T1000 (cell line): ENCODE data around the gene JAKMIP1.
"Not testable (repeated sequence)": the region's sequence is repeated elsewhere in the genome, so short reads cannot be mapped to it uniquely, and the experiment has no call there.

Source experiments
- DNase-seq: peaks from one replicate; lab custom pipeline; 2025; ENCODE audit warnings: mixed read lengths; lab: John Stamatoyannopoulos, UW

Gene JAKMIP1

DNA sequence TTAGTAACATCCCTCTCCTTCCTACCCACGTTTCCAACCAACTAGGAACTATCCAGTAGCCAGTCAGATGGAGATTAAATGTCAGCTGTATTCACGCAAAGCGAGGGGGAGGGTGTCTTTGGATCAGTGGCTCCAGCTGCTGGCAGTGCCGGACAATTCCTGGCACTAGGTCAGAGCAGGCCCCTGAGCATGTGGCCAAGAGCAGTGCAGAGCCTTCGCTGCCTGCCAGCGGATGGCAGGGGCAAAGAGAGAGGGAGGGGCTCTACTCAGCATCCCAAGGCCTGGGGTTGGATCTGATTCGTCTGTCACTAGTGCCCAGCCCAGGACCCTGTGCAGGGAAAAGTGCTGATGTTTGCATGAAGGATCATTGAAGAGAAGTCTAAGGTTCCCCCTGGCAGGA, 28.7 kb upstream of the JAKMIP1 start:
- no peak for DNase-seq

DNA sequence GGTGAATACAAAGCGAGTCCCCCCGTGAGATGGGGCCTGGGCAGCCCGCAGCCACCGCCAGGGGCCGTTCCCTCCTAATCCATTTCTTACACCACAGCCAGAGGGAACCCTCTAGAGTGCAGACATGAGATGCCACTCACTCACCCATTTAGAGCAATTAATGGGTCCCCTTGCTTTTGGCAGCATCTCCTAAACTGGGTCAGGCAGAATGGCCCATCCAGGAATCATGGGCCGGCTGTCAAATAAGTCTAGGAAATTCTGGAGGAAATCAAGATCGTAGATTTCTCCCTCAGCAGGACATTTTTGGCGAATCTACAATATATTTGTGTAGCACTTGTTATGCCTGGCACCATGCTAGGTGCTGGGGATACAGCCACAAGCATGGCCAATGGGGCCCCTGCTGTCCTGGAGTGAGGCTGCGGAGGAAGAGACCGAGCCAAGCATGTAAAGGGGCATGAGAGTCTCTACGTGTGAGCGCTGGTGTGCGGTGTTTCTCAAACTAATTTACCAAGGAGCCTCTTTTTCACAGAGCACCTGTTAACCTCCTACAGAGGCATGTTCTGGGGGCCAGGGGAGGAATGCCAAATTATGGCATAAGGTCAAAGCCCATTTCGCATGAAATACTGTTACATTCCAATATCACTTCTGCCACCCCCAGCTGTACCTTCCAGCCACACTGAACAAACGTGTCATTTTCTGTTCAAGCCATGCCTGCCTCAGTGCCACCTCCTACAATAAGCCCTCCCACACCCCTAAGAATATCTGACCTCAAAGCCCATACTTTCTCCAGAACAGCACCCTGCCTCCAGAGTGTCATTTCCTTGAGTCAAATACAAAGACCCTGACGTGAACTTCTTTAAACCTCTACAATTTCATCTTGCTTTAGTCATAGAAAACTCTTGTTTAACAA, 28.1 kb upstream of the JAKMIP1 start:
- DNase-seq, result no peak

DNA sequence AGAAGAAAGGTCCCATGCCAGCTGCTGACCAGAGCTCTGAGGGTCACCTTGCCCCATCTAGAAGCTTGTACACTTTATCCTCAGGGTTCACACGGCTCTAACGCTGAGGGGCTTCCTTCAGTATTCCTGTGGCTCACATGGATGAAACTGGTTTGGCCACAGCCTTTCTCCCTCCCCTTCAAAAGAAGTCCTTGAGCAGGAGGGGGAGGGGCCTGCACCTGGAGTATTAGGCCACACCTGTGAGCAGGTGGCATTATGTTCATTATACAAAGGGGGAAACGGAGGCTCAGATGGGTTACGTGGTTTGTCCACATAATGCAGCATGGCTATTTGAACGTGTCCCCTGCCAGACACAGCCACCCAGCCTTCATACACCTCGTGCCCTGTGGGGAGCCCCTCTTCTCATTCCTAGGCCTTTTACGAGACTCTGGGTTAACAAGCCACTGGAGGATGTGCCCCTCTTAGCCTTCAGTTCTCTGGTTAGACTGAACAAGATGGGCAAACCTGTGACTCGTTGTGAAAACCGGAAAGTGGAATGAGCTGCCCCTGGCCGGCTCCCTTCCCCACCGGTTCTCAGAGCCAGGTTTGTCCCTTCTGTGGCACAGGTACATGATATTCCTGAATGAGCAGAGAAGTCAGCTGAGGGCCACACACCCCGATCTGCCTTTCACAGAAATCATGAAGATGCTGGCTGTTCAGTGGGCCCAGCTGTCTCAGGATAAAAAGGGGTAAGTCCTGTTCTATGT, 27.2 kb upstream of the JAKMIP1 start:
- no peak for DNase-seq

DNA sequence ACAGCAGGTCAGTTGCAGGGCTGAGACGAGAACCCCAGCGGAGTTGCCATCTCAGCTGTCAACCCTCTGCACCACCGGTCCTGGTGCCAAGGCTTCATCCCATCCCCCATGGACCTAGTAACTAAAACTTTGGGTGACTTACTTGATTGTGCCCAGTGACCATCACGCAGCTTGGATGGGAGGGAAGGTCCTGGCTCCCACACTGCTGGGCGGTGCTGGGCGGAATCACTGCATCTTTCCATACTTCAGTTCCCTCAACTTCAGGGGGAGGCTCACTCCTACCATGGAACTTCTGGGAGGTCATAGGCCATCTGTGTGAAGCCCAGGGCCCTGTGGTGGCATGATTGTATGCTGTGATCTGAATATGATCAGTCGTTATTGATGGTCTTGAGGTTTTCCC, 26.2 kb upstream of the JAKMIP1 start:
- no peak for DNase-seq

DNA sequence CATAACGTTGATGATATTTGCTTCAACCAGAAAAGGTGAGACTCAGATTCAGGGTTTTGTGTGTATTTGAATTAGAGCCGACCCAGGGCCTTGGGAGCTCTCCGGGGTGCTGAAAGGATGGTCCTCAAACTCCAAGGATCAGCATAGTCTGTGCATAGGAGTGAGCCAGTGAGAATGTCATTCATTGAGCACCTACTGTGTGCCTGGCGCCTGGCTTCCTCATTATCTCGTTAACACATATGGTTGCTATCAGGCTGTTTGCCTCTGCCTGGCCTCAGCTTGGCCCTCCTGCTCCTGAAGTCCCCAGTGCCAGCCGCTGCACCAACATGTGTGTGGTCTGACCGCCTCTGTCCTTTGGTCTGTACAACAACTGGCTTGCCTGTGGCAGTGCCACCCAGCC, 25.1 kb upstream of the JAKMIP1 start:
- DNase-seq, result no peak

DNA sequence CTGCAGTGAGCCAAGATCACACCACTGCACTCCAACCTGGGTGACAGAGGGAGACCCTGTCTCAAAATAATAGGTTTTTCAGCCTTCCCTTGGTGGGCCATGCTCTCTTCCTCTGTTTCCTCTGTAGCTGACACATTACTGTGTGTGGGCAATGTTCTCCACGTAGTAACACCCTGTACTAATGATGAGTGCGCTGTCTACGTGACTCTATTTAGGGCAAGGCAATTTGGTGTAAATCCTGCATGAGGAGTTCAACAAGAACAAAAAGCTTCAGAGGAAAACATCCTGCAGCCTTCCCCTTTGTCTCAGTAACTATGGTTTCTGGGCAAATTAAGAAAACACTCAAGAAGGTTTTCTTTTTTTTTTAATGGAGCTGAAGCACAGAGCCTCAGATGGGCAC, 24.4 kb upstream of the JAKMIP1 start:
- DNase-seq, result no peak

DNA sequence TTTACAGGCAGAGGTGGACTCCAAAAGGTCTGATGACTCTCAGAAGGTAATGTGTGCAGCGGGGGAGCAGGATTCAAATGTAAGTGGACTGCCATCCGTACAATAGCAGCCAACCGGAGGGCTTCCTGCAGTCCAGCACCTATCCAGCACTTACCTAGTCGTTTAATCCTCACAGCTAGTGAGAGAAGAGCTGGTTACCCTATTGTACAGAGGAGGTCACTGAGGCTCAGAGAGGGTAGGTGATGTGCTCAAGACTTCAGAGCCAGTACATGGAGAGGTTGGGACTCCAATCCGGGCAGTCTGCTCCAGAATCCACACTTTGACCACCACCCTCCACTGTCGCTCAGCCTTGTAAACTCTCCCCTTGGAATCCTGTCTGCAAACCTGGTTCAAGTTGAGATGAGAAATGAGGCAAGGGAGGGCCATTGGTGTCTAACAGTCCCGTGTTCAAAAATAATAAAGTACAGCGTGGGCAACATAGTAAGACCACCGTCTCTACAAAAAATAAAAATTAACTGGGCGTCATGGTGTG, 22.5 kb upstream of the JAKMIP1 start:
- DNase-seq, result no peak

DNA sequence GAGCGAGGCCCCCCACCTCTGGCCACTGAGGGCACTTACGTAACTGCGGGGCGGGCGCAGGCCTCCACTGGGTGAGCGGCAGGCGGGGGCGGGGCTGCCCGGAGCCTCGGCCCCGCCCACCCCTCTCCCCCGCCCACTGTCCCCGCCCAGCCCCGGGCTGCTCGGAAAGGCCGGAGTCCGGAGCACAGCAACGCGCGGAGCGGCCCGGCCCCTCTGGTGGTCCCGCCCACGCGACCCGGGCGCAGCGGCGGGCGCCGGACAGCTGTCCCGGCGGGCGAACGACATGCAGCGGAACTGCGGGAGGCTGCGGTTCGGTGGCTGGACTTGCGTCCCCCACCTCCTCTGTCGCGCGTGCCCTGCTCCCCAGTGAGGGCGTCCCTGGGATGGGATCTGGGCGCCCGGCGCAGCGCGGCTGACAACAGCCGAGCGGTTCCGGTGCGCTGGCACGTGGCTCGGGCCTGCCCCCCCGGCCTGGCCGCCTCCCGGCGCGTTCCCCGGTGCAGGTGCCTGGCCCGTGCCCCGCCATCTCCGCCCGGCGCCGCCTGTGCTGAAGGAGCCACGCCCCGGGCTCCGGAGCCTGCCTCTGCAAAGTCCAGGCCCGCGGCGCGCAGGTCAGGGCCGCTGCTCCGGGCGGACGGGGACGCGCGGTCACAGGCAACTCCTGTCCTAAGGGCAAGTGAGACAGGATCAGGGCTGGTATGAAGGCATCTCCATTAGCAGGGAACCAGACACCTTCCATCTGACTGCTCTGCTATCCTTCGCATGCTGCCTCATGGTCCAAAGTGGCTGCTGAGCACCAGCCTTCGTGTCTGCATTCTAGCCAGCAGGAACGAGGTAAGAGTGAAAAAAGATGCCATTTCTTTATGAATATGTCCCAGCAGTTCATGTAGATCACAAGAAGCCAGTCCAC, 21.8 kb upstream of the JAKMIP1 start:
- no peak for DNase-seq

DNA sequence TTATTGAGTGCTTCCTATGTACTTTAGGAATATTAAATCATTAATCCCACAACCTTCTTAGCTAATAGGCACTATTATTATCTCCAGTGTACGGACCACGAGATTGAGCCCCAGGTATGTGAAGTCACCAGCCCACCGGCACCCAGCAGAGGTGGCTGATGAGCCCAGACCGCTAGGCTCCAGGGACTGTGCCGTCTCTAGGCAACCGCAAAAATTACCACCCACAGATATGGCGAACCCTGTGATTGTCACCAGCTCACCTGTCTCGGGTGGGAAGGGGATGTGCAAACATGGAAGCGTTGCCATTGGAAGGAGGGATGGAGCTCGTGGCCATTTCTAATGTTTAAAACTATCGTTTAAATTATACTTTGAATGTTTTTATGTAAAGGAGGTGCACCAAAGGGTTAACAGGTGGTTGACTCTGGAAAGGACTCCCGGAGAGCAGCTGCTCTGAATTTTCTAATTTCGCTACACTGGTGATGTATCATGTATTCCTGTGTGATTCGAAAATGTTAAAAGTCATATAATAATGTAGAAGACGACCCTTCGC, 21.0 kb upstream of the JAKMIP1 start:
- DNase-seq, result no peak

DNA sequence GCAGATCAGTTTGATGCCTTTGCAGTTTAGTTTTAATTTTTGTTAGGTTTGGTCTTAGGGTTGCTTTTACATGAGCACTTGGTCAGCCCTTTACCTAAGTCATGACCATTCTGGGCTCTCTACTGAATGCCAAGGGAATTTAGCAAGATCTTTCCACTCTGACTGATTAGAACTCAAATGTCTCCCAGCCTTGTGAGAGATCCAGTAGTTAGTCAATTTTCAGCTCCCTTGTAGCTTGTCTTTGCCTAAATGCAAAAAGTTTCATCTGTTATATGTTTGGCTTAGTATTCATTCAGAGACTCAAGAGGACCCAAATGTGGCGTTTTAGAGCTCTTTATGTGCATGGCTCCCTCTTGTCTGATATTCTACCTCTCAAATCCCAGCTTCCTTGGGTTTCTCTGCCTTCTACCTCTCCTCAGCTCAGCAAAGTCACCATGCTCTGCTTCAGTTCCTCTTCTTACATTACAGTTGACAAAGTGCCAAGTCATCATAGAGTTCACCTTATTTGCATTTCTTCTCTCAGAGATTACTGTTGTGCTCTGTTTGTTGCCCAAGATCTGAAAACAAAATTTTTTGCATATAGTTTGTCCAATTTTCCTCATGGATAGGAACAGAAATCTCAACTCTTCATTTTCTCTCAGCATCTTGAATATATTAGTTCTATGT, 17.5 kb upstream of the JAKMIP1 start:
- DNase-seq, result no peak

DNA sequence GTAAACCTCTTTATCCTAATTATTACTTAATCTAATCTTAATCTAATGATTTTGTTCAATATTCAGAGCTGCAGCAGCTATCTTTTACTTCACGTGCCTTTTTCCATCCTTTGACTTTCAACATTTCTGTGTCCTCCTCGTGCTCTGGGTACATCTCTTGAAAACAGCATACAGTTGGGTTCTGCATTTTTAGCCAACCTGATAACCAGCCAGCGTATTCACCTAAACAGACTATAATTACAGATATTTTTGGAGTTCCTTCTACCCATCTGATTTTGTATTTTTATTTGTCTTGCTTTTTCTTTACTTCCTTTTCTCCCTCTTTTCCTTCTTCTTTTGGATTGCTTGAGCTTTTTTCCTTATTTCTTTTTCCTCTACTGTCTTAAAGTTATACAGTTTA, 16.2 kb upstream of the JAKMIP1 start:
- no peak for DNase-seq

DNA sequence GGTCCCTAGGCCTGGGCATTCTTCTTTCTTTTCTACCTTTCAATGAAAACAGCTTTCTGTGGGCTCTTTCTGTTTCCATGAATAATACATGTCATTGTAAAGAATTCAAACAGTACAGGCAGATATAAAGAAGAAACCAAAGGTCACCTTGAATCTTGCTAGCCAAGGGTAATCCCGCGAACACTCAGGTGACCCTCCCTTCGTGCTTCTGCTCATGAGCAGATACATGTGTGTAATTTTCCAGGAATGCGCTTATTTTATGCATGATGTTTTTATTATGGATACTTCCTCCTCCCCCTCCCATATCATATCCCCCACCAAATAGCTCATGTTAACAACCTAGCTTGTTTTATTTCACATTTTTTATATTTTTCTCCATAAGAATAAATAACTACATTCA, 9.6 kb upstream of the JAKMIP1 start:
- no peak for DNase-seq

DNA sequence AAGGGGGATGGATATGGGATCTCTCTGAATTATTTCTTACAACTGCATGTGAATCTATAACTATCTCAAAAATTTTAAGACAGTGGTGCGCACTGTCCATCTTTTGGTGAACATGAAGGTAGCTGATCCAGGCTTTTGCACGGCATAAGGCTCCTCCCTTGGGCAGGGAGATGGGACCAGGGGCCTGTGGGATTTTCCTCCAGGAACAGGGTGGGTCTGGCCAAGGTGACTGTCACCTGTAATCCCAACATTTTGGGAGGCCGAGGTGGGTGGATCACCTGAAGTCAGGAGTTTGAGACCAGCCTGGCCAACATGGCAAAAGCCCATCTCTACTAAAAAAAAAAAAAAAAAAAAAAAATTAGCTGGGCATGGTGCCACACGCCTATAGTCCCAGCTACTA, 8.9 kb upstream of the JAKMIP1 start:
- not testable (repeated sequence) for DNase-seq

DNA sequence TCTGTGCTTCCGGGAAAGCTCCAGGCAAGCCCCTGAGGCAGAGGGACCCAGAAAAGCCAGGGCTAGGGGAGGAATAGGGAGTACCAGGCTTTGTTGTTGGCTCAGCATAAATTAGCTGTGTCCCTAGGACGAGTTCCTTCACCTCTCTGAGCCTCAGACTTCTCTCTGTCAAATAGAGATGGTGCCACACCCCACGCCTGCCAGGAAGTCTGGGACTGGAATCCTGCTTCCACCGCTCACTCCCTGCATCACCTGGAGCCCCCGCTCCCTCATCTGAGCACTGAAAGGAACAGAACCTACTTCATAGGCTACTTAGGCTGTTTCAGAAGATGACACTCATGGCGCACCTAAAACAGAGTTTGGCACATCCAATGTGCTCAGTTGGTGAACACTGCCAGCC, 8.1 kb upstream of the JAKMIP1 start:
- DNase-seq, result no peak

DNA sequence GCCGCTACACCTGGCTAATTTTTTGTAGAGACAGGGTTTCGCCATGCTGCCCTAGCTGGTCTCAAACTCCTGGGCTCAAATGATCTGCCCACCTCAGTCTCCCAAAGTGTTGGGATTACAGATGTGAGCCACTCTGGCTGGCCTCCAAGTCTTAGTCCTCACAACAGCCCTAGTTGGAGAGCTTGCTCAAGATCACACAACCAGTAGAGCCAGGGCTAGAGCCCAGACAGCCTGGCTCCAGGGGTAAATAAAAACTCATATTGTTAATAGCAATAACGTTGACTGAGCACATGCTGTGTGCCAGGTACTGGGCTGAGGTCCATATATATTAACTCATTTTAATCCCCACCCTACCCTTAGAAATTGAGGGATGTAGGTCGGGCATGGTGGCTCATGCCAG, 7.3 kb upstream of the JAKMIP1 start:
- DNase-seq, result no peak

DNA sequence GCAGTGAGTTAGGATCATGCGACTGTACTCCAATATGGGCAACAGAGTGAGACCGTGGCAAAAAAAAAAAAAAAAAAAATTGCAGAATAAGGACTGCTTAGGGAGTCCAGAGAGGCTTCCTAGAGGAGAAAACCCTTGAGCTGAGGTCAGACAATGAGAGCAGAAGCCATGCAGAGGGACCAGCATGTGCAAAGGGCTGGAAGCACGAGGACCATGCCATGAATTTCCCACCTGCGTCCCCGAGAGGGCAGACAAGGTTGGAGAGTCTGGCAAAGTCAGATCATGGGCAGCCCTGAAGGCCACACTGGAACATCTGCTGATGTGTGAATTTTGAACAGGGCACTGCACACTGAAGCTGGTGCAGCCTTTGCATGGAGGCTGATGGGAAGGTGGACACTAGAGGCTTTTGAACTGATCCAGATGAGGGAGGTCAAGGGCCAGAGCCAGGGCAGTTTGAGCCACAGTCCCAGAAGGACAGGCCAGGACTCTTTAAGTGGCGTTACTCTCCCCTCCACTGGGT, 6.5 kb upstream of the JAKMIP1 start:
- DNase-seq, result no peak

DNA sequence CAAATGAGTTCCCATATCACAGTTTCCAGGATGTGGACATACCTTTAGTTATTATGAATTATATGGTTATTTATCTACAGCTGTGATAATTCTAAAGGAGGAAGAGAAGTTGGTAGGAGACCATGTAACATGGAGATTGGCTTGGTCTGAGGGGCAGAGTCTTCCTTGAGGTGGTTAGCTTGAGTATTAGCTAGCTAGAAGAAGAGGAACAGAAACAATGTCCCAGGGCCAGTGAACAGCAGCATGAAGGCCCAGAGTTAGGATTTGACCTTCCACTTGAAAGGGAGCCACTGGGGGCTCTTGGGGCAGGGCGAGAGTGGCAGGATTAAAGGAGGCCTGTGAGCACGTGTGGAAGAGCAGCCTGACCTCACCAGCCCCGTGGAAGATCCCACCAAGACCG, 5.6 kb upstream of the JAKMIP1 start:
- DNase-seq, result no peak

DNA sequence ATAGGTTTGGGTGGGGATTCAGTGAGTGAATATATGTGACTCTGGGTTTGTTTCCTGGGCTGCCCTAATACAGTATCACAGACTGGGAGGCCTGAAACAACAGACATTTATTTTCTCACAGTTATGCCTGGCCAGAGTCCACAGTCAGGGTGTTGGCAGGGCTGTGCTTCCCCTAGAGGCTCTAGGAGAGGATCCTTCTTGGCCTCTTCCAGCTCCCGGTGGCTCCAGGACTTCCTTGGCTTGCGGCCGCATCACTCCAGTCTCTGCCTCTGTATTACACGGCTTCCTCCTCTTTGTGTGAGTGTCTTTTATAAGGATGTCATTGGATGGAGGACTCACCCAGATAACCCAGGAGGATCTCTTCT, 5.2 kb upstream of the JAKMIP1 start:
- DNase-seq, result no peak

DNA sequence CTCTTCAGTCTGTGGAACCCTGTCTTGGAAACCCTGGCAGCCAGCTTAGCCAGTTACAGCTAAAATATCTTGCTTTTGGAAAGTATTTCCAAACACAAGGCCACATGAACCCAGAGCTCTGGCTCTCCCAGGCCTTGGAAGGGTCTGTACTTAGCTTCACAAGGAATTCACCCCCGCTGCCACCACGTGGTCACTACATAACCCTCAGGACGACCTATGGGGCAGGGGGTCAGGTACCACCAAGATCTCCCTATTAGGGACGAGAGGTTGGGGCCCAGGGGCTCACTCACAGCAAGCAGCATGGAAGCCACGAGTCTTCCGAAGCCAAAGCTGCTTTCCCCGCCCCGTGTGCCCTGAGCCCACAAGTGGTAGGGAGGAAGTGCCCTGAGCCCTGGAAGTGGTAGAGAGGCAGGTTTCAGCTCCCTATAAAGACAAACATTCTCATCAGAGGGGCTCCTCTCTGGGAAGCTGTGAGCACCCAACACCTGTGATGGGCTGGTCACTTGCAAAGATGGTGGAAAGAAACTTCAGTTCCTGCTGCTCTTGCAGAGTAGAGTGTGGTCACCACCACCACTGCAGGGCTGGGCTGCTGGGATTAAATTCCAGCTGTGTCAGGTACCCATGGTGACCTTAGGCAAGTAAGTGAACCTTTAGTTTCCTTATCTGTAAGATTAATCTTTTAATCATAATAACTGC, 4.7 kb upstream of the JAKMIP1 start:
- no peak for DNase-seq

DNA sequence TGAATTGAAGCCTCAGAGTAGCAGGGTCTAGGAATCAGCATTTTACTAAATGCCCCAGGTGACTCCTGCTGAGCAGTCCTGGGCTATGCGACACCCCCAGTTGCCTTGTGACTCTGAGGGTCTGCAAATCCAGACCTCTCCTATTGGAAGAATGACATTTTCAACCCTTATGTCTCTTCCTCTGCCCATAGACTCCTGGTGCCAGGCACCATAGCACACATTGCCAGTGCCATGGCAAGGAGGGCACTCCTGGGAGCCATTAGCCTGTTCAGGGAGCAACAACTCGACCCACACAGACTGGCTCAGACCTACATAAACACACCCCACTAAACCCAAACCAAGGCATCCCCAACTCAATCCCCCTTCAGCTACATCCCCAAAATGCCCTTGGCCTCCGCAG, 3.7 kb upstream of the JAKMIP1 start:
- DNase-seq, result no peak
